Hepatocyte (in vitro differentiated cells): ENCODE results near the gene NUTM2E. TPM values are rescaled to one million over a fixed set of nuclear protein-coding genes. Genes with fewer than 3 reads are reported as not detected.
"Not testable (repeated sequence)": the region's sequence is repeated elsewhere in the genome, so short reads cannot be mapped to it uniquely, and the experiment has no call there.

Source experiments
- DNase-seq: peaks from one replicate; pipeline ENCODE4 v3.0.0-alpha.2; 2016; ENCODE audit warnings: low spot score
- H2AFZ ChIP-seq: fragments of 200-600 bp; sonication (generic); 2 replicates; pipeline ENCODE4 v1.6.0; 2016; ENCODE audit warnings: antibody characterized with exemption, mild to moderate bottlenecking
- H3K27ac ChIP-seq: fragments of 200-600 bp; sonication (generic); 2 replicates; pipeline ENCODE4 v1.5.1; 2016; ENCODE audit warnings: mild to moderate bottlenecking
- H3K27me3 ChIP-seq: fragments of 200-600 bp; sonication (generic); 2 replicates; pipeline ENCODE4 v1.6.1; 2016
- H3K36me3 ChIP-seq: fragments of 200-600 bp; sonication (generic); replicated peaks from 2 replicates; pipeline ENCODE4 v1.5.1; 2016; ENCODE audit warnings: low read depth; ENCODE audit not compliant: insufficient read depth
- H3K4me1 ChIP-seq: fragments of 200-600 bp; sonication (generic); 2 replicates; pipeline ENCODE4 v1.5.1; 2016; ENCODE audit warnings: mild to moderate bottlenecking, moderate library complexity; ENCODE audit not compliant: insufficient read depth
- H3K4me2 ChIP-seq: fragments of 200-600 bp; sonication (generic); 2 replicates; pipeline ENCODE4 v1.6.0; 2016
- H3K4me3 ChIP-seq: fragments of 200-600 bp; sonication (generic); 2 replicates; pipeline ENCODE4 v1.5.1; 2016; ENCODE audit warnings: mild to moderate bottlenecking
- H3K79me2 ChIP-seq: fragments of 200-600 bp; sonication (generic); 2 replicates; pipeline ENCODE4 v1.6.0; 2017; ENCODE audit warnings: mild to moderate bottlenecking
- H3K9me2 ChIP-seq: fragments of 200-600 bp; sonication (generic); replicated peaks from 2 replicates; pipeline ENCODE4 v1.6.0; 2017; ENCODE audit warnings: mild to moderate bottlenecking; ENCODE audit not compliant: insufficient read depth
- H3K9me3 ChIP-seq: fragments of 200-600 bp; sonication (generic); 2 replicates; pipeline ENCODE4 v1.5.1; 2016; ENCODE audit warnings: low read depth, mild to moderate bottlenecking
- H4K20me1 ChIP-seq: fragments of 200-600 bp; sonication (generic); 2 replicates; pipeline ENCODE4 v1.6.0; 2016; ENCODE audit warnings: mild to moderate bottlenecking; ENCODE audit not compliant: insufficient read depth, poor library complexity, severe bottlenecking
- WGBS: methylation state at CpG from one replicate; pipeline ENCODE4 v1.1.6; 2016; ENCODE audit warnings: low lambda C conversion rate; ENCODE audit errors: missing lambda C conversion rate; 5-methylcytosine and 5-hydroxymethylcytosine counted together
- polyA plus RNA-seq: library from polyadenylated mRNA; unstranded; fragments of >200 nt; fragmentation: Nextera tagmentation; extraction: Ambion mirVana; gene quantifications from 2 replicates; pipeline ENCODE4 v1.2.1, GENCODE V29; 2016
- total RNA-seq: library from RNA; depleted of rRNA; stranded (reverse); fragments of >200 nt; gene quantifications from 2 replicates; pipeline ENCODE4 v1.2.3, GENCODE V29; 2014
- TF ChIP-seq, protein P1 (sequence below): fragments of 200-600 bp; sonication (generic); IDR thresholded peaks from 2 replicates; pipeline ENCODE4 v1.5.1; 2016; ENCODE audit warnings: antibody characterized with exemption, mild to moderate bottlenecking; ENCODE audit not compliant: poor library complexity

Gene NUTM2E, protein sequence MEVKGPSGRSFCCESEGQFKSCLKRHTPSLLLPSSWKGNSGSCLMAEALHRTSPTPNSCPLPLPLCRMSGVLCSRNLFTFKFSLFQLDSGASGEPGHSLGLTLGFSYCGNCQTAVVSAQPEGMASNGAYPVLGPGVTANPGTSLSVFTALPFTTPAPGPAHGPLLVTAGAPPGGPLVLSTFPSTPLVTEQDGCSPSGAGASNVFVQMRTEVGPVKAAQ (N-terminal part only)
- total RNA-seq: 0.37 TPM in 1 of 2 replicates, not detected in the other
- 0.06 and 0.13 TPM in 2 replicates for polyA plus RNA-seq

DNA sequence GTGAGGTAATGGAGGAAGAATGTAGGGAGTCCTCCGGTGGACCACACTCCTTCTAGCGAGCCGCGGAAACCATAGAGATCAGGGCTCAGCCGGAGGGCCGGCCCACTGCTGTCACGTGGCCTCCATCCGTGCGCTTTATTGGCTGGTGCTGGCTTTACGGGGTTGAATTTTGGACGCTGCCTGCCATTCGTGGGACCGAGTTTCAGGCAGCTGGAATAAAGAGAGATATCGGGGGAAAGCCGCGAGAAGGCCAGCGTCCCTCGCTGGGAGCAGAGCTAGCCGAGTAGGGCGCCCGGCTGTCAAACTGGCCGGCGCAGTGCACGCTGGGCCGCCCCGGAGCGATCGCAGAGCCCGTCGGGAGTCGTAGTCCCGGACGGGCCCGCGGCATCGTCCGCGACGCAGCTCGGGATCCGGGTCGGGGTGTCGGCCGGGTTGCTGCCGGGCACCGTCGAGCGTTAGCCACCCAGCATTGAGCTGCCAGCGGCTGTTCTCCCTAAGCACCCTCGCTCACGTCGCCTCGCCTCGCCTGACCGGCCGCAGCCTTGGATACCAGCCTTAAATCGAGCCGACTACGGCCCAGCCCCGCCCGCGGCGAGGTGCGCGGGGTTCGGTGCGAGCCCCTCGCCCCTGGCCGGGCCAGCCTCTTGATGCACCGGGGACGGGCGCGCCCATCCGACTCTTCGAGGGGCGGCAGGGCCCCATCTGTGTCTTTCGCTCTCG, at the start of gene NUTM2E:
Gene NUTM2E (plus strand): TSS at position 244 of the 720 bp plus-strand sequence. CDS start 15,002 bp downstream, outside the sequence.
- not testable (repeated sequence) for H3K9me2 ChIP-seq, H3K4me1 ChIP-seq, H4K20me1 ChIP-seq, H3K27me3 ChIP-seq, H3K36me3 ChIP-seq, H3K9me3 ChIP-seq
- peak; percentile 84 for DNase-seq
- peak within 1 kb of the TSS; percentile 77 for H3K4me2 ChIP-seq
- H3K4me3 ChIP-seq: peak within 1 kb of the TSS; percentile 55
- H2AFZ ChIP-seq: peak within 1 kb of the TSS; percentile 83
- under 1% methylated on average over 44 of the region's 78 CpGs for WGBS
- peak within 1 kb of the TSS; percentile 95 for H3K27ac ChIP-seq
- H3K79me2 ChIP-seq: peaks cover 56% of the 10 kb centered on the region

DNA sequence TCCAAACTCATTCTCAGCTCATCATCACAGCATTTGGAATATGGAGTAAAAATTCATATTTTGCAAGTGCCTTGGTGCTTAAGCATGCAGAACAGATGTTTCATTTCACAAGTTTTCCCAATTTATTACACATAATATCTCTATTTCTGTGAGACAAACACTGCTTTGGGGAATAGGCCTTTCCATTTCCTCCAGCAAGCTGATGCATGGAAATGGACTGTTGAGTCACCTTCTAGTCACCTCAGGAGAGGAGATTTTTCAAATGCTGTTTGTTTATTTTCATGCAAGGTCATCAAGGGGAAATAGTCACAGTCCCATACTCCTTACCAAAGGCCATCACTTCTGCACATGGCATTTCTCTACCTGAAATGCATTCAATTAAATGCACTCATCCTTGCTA, 48.5 kb upstream of the NUTM2E start:
- H4K20me1 ChIP-seq, H3K4me3 ChIP-seq, H3K27ac ChIP-seq, H2AFZ ChIP-seq, H3K9me2 ChIP-seq, DNase-seq, H3K9me3 ChIP-seq, H3K79me2 ChIP-seq, H3K27me3 ChIP-seq, H3K4me2 ChIP-seq, H3K36me3 ChIP-seq, H3K4me1 ChIP-seq: not testable (repeated sequence)

DNA sequence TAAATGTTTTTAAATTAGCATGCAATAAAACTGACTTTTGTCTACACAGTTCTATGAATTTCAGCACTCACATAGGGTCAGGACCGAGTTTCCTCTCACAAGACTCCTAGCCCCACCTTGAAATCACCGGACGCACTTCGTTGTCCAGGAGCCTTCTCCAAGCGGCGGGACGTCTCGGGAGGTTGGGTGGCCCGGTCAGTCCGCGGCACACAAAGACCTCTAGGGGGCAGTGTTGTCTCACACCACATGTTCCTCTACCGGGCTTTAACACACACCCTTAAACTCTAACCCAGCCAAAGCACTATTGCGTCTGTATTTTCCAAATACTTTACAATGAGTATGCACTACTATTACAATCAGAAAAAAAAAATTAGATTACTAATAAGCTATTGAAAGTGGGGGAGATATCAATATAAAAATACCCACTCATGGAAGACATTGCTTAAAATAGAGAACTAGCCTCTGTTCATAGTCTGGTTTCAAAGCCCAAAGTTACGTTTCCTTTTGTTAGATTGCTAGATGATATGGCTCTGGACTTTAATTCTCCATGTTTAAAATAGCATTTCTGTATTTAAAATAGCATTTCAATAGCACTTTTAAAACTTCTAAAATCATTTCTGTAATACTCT, 47.1 kb upstream of the NUTM2E start:
- TF ChIP-seq, protein P1, sequence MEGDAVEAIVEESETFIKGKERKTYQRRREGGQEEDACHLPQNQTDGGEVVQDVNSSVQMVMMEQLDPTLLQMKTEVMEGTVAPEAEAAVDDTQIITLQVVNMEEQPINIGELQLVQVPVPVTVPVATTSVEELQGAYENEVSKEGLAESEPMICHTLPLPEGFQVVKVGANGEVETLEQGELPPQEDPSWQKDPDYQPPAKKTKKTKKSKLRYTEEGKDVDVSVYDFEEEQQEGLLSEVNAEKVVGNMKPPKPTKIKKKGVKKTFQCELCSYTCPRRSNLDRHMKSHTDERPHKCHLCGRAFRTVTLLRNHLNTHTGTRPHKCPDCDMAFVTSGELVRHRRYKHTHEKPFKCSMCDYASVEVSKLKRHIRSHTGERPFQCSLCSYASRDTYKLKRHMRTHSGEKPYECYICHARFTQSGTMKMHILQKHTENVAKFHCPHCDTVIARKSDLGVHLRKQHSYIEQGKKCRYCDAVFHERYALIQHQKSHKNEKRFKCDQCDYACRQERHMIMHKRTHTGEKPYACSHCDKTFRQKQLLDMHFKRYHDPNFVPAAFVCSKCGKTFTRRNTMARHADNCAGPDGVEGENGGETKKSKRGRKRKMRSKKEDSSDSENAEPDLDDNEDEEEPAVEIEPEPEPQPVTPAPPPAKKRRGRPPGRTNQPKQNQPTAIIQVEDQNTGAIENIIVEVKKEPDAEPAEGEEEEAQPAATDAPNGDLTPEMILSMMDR: peak; percentile 55
- H3K79me2 ChIP-seq, H2AFZ ChIP-seq, H3K9me2 ChIP-seq, H3K9me3 ChIP-seq, H3K36me3 ChIP-seq, H3K4me2 ChIP-seq, H3K27ac ChIP-seq, H3K4me3 ChIP-seq, H3K27me3 ChIP-seq, H4K20me1 ChIP-seq, H3K4me1 ChIP-seq: not testable (repeated sequence)
- DNase-seq: peak; percentile 80
- WGBS: 11% methylated on average over 14 of the region's 14 CpGs

DNA sequence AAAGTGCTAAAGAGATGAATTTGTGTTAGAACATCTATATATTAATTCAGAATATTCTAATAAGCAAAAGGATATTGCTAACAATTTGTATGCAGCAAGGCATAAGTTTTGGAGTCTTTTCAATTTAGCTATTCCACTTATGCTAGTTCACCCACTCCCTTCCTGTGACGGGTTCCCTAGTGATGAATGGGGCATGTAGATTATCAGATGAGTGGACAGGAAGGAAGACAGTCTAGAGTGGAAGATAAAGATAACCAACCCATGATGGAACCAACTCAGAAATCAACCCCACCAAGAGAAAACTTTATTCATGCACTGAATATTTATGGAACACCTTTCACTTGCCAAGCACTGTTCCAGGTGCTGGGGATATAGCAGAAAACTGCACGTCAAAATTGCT, 46.5 kb upstream of the NUTM2E start:
- not testable (repeated sequence) for H3K9me2 ChIP-seq, H3K79me2 ChIP-seq, H3K4me1 ChIP-seq, H2AFZ ChIP-seq, H3K9me3 ChIP-seq, H3K4me3 ChIP-seq, DNase-seq, H3K27me3 ChIP-seq, H3K36me3 ChIP-seq, H3K4me2 ChIP-seq, H3K27ac ChIP-seq, H4K20me1 ChIP-seq
- WGBS: 92% methylated on average over 1 of the region's 2 CpGs

DNA sequence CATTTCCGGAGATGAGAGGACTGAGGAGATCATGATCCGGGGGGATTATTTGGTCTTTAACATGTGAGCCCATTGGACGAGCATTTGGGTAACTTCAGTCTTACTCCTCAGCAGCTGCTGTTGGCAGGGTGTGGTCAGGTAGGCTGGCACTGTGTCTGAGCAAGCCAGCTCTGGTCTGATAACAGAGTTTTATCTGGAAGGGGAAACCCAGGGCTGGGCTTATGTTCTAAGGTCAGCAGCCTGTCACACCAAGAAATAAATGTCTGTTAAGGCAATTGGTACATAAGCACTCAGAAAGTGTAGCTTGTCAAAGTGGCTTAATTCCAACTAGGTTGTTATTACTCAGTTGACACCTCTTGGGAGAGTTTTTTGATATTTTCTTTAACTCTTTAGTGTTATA, 45.0 kb upstream of the NUTM2E start:
- not testable (repeated sequence) for H3K4me1 ChIP-seq, H3K36me3 ChIP-seq, H2AFZ ChIP-seq, H3K79me2 ChIP-seq, H3K9me3 ChIP-seq, DNase-seq, H4K20me1 ChIP-seq, H3K4me2 ChIP-seq, H3K27ac ChIP-seq, H3K4me3 ChIP-seq, H3K9me2 ChIP-seq, H3K27me3 ChIP-seq
- 88% methylated on average over 3 of the region's 3 CpGs for WGBS

DNA sequence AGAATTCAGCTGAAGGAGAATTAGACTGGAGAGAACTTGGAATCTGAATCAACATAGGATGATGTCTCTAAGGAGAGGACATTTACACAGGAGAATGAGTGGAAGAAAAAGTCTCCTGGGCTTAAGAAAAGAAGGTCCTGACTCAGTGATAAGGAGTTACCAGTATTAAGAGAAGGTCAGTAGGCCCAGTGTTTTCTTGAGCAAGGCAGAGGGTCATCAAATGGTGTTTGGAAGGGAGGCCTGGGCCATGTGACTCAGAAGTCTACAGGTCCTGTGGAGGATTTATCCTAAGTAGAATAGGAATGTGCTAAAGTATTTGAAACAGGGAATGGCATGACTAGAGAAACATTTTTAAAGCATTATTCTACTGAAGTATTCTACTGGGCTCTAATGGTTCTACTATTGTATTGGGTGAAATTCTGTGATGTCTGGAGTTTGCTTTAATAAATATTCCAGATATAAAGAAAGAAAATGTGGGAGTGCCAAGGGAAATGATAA, 39.0 kb upstream of the NUTM2E start:
- H3K4me3 ChIP-seq, H3K4me2 ChIP-seq, H3K36me3 ChIP-seq, H3K27ac ChIP-seq, H3K4me1 ChIP-seq, H3K79me2 ChIP-seq, H3K27me3 ChIP-seq, H3K9me3 ChIP-seq, H3K9me2 ChIP-seq, H2AFZ ChIP-seq, H4K20me1 ChIP-seq, DNase-seq: not testable (repeated sequence)

DNA sequence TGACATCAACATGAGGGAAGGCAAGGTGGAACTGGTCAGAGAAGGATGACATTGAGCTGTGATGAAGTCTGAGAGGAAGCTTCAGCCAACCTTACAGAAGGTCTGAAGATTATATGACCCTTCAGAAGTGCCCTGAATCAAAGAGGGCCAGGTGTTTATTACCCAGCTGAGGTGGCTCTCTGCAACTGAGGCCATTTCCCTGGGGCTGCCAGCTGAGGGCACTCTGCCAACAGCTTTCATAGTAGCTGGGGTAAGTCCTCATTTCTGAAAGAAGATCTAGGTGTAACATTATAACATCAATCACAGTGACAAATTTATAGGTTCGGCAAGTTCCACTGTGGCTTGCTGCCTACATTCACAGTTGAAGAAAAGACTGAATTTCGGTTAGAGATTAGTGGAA, 37.2 kb upstream of the NUTM2E start:
- not testable (repeated sequence) for H3K9me2 ChIP-seq, H3K4me3 ChIP-seq, H3K27me3 ChIP-seq, H4K20me1 ChIP-seq, DNase-seq, H3K36me3 ChIP-seq, H3K27ac ChIP-seq, H3K4me1 ChIP-seq, H3K79me2 ChIP-seq, H3K4me2 ChIP-seq, H3K9me3 ChIP-seq, H2AFZ ChIP-seq
- 91% methylated on average over 2 of the region's 2 CpGs for WGBS

DNA sequence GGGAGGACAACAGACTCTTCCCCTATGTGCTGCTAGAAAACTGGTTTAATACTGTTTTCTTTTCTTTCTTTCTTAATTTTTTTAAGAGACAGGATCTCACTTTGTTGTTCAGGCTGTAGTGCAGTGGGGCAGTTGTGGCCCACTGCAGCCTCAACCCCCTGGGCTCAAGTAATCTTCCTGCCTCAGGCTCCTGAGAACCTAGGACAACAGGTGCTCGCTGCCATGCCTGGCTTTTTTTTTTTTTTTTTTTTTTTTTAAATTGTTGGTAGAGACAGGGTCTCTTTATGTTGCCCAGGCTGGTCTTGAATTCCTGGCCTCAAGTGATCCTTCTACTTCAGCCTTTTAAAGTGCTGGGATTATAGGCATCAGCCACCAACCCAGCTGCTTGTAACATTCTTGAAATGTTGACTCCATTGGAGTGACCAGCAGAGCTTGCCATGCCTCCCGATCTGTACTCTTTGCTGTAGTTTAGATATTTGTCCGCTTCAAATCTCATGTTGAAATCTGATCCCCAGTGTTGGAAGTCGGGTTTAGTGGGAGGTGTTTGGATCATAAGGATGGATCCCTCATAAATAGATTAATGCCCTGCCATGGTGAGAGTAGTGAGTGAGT, 34.5 kb upstream of the NUTM2E start:
- H3K4me1 ChIP-seq, H3K27me3 ChIP-seq, DNase-seq, H2AFZ ChIP-seq, H3K9me3 ChIP-seq, H3K4me3 ChIP-seq, H3K4me2 ChIP-seq, H3K27ac ChIP-seq, H3K36me3 ChIP-seq, H3K9me2 ChIP-seq, H3K79me2 ChIP-seq, H4K20me1 ChIP-seq: not testable (repeated sequence)
- WGBS: 87% methylated on average over 3 of the region's 4 CpGs
